ENCODE data around the gene RTN4RL1. TPM values are rescaled to one million over a fixed set of nuclear protein-coding genes. Genes with fewer than 3 reads are reported as not detected.

RTN4RL1 gene
- total and polyA plus RNA-seq, 10 donors: 0.09 to 4.5 (median 1.2) TPM

- Histone ChIP-seq H3K9me3 (no peaks in the 10 kb centered on the region), H3K27me3 (replicated peaks in 1 of 7) (peaks cover 0 to 80% (median 40%) of the 10 kb centered on the region in 7 donors), H3K27ac (no peak overlapping the region), H3K4me1 (peaks cover 10 to 23% (median 14%) of the 10 kb centered on the region in 6 donors), H3K4me3 (no peak overlapping the region), H3K36me3 (no peaks in the 10 kb centered on the region)
- no peak for DNase-seq
- intact Hi-C loops (cut with DNase I; ENCODE audit: low total_unique reads): loop anchor here (5.0 kb wide), 1 partner anchor 120 kb away; the partner anchor contains the start of gene RTN4RL1
- TF ChIP-seq CTCF (IDR thresholded peaks at IDR 0.05 in 8 of 11, conservative IDR thresholded peaks at IDR 0.05 in 3 of 11): no peak
- TF ChIP-seq POLR2AphosphoS5 (IDR thresholded peaks at IDR 0.05): no peak
- TF ChIP-seq POLR2A (IDR thresholded peaks at IDR 0.05): no peak
- 75 to 85% (median 80%) methylated on average over 14 to 17 of the region's 17 CpGs for whole genome bisulfite sequencing, 5 donors
Observed at GRCh38 chr17:1907216-1907631, 117.9 kb downstream of the RTN4RL1 start.

- H3K27me3 ChIP-seq (replicated peaks in 1 of 7): peaks cover 0 to 75% (median 40%) of the 10 kb centered on the region in 7 donors
Observed at GRCh38 chr17:1906662-1907101, 118.5 kb downstream of the RTN4RL1 start.

GRCh38 chr17:1905190-1905913, 119.8 kb downstream of the RTN4RL1 start:
- no peak for TF ChIP-seq POLR2AphosphoS5 (IDR thresholded peaks at IDR 0.05)
- no peak for TF ChIP-seq CTCF (IDR thresholded peaks at IDR 0.05 in 8 of 11, conservative IDR thresholded peaks at IDR 0.05 in 3 of 11)
- no peak for TF ChIP-seq POLR2A (IDR thresholded peaks at IDR 0.05)
- intact Hi-C loops (cut with DNase I; ENCODE audit: low total_unique reads): loop anchor here (5.0 kb wide), 1 partner anchor 122 kb away; the partner anchor contains the start of gene RTN4RL1
- H3K27ac ChIP-seq: no peak overlapping the region
- H3K4me1 ChIP-seq: peaks cover 10 to 23% (median 14%) of the 10 kb centered on the region in 6 donors
- no peaks in the 10 kb centered on the region for H3K9me3 ChIP-seq
- no peak for DNase-seq
- H3K4me3 ChIP-seq: no peak overlapping the region
- H3K27me3 ChIP-seq (replicated peaks in 1 of 7): peaks cover 0 to 62% (median 39%) of the 10 kb centered on the region in 7 donors
- H3K36me3 ChIP-seq: no peaks in the 10 kb centered on the region
- 24 to 39% (median 37%) methylated on average over 21 to 25 of the region's 25 CpGs for WGBS, 5 donors

More at GRCh38 chr17:1906662-1907101, 118.5 kb downstream of the RTN4RL1 start:
- no peak overlapping the region for H3K27ac ChIP-seq
- H3K36me3 ChIP-seq: no peaks in the 10 kb centered on the region
- TF ChIP-seq CTCF (IDR thresholded peaks at IDR 0.05 in 8 of 11, conservative IDR thresholded peaks at IDR 0.05 in 3 of 11) (no peak), POLR2A (IDR thresholded peaks at IDR 0.05) (no peak), POLR2AphosphoS5 (IDR thresholded peaks at IDR 0.05) (no peak)
- H3K4me1 ChIP-seq: peaks cover 10 to 23% (median 14%) of the 10 kb centered on the region in 6 donors
- 74 to 84% (median 80%) methylated on average over 8 of the region's 8 CpGs for WGBS, 5 donors
- no peak overlapping the region for H3K4me3 ChIP-seq
- intact Hi-C loops (cut with DNase I; ENCODE audit: low total_unique reads): loop anchor here (5.0 kb wide), 1 partner anchor 121 kb away; the partner anchor contains the start of gene RTN4RL1
- H3K9me3 ChIP-seq: no peaks in the 10 kb centered on the region
- no peak for DNase-seq

Measured in spleen (tissue), 11 donors.